Hippocampal formation (tissue), 2 donors: ENCODE data around the gene SLC1A7.

Source experiments
- DNase-seq, 2 donors: peaks; one replicate each; lab custom pipeline; 2025; lab: John Stamatoyannopoulos, UW

The SLC1A7 gene

DNA sequence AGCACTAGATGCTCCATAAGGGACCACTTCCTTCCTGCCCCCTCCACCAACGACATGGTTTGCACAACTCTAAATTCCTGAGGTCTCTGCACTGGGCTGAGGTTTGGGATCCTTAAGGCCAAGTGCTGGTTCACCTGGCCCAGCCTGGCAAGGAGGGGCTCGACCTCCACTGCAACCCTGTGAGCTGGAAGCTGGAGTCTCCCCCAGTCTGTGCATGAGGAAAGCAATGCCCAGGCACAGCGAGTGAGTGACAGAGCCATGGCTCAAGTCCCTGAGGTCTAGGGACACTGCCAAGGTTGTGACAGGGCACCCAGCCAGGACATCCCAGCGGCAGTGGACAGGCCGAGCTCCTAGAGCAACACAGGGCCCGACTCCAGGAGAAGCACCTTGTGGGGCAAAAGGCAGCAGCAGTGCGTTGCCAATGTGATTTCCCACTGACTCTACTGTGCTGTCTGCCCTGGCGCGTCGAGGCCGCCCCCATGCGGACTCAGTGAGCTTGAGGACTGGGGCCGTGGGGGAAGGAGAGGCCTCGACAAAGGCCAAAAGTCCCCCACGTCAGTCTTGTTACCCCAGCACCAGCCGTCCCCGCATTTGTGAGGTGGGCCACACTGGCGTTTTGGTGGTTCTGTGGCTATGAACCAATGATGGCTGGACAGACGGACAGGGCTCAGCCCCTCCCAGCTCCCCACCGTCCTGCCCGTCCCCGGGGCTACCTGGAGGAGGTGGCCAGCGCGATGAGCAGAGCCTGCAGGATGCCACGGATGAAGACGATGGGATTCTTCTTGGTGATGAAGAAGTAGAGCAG, 50.4 kb downstream of the SLC1A7 start:
- no peak for DNase-seq

DNA sequence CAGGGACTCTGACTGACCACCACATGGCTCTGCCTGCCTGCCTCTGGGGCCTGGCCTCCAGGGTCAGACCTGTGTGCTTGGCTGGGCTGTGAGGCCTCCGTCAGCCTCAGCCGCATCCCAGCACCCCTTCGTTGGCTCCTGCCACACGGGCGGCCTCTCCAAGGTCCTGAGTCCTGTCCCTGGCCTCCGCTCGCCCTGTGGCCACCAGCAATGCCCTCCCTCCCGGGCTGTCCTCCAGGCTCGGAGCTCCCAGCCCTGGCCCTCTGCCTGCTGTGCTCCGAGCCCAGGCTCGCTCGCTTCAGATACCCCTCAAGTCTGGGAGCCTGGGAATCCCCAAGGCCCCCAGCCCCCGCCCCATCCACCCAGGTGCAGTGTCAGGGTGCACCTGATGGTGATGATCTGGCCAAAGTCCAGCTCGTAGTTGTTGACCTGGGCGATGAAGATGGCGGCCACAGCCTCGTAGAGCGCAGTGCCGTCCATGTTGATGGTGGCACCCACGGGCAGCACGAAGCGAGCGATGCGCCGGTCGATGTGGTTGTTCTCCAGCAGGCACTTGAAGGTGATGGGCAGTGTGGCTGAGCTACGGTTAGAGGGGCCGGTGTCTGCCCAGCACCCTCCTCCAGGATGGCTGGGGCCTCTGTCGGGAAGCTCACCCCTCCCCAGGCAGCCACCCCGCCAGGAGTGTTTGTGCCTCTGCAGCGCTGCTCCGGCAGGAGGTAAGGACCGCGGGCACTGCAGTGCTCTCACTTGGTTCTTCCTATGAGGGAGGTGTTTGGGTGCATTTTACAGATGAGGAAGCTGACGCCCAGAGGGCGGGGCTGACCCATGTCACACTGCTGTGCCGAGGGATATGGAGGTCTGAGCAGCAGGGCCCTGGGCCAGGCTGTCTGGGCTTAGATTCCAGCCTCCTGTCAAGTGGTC, 52.0 kb downstream of the SLC1A7 start:
- DNase-seq = no peak

DNA sequence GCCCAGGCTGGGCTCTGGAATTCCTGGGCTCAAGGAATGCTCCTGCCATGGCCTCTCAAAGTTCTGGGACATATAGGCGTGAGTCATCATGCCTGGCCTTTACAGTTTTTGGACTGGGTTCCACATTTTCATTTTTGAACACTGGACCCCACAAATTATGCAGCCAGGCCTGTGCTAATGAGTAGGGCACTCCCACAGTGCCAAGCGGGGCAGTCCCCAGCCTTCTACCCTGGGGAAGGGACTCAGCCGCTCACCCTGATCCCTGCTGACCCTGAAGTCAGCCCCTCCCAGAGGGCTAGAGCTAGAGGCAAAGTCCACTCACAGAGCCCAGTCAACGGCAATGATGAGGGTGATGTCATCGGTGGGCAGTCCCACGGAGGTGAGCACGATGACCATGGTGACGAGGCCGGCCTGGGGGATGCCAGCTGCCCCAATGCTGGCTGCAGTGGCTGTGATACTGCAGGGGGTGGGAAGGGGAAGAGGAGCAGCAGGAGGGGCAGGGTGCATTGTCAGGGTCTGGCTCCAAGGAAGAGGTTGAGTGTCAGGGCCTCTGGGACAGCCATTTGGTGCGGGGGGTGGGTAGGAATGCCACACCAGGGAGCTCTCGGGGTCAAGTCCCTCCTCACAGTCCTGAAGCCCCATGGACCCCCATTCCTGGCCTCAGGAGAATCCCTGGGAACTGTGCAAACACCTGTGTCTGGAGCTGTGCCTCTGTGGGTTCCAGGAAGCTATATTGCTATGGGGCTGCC, 52.8 kb downstream of the SLC1A7 start:
- DNase-seq = no peak

DNA sequence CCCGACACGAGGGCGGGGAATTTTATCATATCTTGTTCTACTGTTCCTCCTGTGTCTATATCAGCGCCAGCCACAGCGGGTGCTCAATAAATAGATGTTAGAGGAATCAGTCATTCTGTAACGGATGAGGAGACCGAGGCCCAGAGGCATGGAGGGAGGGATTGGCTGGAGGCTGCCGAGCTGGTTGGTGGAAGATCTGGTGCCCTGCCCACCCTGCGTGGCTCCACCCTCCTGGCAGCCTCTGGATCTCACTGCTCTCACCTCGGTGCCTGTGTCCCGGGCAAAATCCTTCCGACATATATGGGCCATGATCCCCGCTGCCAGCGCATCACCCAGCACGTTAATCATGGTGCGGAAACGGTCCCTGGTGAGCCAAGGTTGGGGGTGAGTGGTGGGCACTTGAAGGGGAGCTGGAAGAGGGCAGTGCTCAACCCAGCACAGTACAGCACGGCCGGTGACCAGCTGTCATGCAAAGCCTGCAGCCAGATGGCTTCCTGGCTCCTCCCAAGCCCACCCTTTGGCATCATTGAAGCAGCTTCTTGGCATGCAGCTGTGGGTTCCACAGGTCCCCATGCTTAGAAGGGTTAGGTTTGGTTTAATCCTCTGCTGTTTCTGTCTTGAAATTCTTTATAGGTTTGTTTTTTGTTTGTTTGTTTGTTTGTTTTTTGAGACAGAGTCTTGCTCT, 53.7 kb downstream of the SLC1A7 start:
- no peak for DNase-seq

DNA sequence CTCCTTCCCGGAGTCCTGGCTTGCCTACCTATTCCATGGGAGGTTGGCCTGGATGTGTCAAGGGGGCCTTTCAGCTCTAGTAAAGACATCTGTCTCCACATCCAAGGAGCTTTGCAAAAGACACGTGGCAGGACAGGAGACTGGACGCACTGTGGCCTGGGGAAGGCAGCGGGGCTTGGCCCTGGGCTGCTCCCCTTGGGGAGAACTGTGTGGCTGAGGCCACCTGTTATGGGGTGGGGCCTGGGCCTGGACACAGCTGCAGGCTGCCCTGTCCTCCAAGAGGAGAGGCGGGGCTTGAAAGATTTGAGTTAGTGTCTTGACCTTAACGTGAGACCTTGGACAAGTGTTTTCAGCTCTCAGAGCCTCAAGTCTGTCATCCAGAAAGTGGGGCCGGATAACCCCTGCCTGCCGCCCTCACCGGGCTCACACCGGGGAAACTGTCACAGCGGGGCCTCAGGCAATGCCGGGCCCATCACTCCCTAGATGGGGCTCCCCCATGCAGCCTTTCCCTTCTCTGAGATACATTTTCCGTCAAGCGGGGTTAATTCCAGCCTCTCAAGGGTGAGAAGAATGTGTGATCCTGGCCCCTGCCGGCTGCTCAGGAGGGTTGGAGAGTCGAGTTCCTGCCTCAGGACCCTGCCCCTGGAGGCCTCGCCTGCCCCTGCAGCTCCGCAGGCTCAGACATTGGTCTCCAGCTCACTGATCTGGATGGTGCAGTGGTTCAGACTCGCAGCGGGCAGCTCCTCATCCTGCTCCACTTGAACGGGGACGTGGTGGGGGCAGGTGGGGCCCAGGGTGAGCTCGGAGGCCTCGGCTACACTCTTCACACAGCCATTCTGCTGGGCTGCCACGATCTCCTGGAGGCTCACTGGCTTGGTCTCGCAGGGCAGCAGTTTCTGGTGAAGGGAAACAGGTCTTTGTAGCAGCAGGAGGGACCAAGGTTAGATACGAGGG, 54.8 kb downstream of the SLC1A7 start:
- DNase-seq = no peak

DNA sequence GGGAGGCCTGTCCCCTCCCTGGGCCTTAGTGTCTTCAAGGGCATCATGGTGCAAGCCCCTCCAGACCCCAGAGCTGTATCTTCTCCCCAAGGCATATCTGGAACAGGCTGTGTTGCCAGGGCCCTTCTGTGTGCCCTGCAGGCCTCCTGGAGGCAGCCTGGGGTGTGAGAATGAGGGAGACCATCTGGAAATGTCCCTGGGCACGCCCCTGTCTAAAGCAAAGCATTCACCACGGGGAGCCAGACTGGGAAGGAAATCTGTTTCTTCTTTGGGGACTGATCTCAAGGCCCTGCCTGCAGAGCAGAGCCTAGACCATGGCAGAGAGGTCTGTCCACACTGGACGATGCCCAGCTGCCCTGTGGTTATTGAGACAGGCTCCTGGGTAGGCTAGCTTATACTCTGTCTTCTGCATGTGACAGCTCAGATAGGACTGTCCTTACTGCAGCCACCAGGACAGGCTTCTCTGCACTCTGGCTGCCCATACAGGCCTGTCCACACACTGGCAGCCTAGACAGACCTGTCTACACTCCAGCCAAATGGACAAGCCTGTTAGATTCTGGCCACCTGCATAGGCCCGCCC, 55.9 kb downstream of the SLC1A7 start:
- no peak for DNase-seq

DNA sequence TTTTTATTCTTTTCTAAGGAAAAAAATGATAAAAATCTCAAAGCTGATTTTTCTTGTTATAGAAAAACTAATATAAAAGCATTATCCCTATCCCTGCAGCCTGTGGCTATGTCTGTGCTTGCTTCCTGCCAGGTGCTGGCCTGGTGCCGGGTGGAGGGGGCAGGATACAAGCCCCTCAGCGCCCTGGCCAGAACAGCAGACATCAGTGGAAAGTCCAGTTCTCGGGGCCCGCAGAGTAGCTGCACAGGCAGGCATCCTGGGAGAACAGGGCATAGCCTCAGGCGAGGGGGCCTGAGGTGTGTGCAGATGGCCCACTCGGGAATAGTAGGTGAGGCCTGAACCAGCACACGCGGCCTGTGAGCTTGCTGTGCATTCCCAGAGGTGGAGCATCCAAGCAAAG, 57.0 kb downstream of the SLC1A7 start:
- DNase-seq = no peak

DNA sequence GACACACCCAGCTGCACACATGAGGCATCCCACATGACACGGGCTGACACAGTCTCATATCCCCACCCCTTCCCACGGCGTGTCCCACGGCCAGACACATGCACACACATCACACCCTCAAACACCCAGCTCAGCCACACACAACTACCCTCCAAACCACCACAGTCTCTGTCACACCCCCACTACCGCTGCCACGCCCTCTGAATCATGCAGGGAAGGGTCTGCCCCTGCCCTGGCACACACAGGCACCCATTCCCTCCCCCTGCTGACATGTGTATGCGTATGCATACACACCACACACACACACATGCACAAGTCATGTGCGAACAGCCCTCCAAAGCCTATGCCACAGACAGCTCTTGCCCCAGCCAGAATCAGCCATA, 57.9 kb downstream of the SLC1A7 start:
- DNase-seq = no peak

DNA sequence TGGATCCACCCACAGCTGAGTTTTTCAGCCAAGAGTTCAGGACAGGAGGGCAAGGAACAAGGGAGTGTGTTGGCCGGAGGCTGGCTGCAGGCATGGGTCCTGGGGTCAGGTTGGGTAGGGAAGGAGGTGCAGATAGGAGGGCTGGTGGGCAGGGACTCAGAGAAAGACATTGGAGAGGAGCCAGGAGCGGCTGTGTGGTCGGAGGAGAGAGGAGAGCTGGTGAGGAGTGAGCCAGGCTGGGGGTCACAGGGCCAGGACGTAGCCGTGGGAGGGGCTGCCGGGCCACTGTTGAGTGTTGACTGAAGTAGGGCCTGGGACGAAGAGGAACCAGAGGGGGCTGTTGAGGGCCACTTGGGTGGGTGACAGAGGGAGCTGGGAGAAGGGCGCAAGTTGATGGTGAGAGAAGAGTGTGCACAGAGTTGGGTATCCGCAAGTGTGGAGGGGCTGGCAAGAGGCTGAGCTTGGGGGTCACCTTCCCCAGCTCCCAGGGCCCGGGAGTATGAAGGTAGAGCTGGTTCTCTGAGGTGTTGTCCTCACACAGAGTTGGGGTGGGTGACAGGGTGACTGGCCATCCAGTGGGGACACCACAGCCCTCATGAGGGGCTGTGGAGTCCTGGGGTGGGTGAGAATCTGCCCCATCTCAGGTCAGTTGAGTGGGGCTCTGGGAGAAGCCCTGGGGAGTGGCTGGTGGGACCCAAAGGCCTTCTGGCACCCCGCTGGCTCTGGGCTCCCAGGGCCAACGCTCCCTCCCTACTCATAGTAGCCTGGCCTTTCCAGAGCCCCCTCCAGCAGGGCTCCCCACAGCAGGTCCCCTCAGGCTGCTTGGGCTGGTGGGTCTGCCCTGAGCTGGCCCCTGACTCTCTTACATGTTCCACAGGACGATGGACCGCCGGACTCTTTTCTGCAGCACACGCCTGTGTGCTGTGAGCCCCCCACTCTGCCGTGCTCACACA, 58.5 kb downstream of the SLC1A7 start:
- DNase-seq = no peak

DNA sequence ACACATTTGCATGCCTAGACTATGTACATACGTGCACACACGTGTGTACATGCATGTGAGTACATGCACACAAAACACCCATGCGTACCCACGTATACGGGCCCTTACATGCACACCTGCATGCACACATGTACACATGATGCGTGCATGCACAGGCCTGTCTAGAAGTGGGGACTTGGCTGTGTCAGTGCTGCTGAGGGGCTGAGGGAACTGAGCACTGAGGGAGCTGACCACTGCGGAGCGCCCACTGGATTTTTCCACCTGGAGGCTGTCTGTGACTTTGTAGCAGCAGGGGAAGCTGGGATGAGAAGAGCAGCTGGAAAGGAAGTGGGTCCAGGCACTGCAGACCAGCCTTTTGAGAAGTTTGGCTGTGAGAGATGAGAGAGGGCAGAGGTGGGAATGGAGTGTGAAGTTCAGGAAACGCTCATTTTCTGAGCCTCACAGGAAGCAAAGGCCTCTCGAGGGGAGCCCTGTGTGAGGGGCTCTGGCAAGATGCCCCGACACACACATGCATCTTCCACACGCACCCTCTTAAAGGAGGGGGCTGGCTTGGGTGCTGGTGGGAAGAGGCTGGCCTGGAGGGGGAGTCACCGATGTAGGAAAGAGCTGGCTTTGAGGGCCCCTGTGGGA, 59.5 kb downstream of the SLC1A7 start:
- DNase-seq = no peak

DNA sequence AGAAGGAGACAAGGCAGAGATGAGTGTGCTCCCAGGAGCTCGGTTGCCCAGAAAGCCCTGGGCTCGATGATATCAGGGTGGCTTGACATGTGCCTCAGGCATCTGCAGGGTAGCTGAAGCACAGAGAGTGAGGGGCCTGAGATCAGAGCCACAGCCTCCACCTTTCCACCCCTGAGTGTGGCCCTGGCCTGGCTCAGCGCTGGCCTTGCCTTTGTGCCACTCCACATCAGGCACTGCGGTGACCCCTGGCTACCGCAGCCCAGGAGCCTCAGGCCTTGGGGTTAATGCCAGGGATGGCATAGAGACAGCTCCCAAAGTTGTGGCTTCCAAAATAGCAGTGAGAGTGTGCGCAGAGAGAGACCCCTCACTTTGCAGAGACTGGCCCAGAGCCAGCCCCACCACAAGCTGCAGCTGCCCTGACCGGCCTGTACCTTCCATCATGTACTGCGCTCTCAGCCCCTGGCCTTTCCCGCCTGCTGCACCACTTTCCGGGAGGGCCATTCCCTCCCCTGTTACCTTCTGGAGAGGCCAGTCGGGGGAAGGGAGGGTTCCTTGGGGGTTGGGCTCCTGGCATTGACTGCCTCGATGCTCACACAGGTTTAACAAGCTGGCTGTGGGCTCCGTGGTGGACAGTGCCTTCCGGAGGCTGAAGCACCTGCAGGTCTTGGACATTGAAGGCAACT, 60.9 kb downstream of the SLC1A7 start:
- no peak for DNase-seq

DNA sequence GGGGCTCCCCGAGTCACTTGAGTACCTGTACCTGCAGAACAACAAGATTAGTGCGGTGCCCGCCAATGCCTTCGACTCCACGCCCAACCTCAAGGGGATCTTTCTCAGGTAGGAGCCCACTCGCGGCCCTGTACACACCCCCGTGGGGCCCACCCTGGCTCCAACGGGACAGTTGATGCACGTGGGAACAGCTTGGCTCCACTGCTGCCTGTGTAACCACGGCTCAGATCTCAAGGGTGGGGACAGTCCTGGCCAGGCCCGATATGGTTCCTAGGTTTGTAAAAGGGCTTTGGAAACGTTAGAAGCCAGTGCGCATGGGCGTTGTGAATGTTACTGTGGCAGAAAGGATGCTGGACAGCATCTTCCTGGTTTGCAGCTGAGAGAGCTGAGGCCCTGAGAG, 61.7 kb downstream of the SLC1A7 start:
- DNase-seq = no peak

DNA sequence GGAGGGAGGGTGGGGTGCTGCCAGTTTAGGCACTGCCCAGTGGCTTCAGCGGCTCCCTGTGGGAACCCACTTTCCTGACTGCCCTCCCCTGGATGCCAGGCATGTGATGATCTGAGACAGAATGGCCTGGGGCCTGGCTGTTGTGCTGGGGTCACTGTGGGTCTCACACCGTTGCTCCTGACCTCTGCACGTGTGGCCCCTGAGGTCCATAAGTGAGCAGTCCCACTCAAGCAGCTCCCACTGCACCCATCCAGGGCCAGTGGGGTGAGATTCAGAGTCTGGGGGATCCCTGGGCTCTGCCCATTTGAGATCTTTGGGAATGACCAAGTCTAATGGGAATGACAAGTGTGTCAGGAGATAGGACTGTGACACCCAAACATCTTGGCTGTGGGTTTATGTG, 62.4 kb downstream of the SLC1A7 start:
- no peak for DNase-seq

DNA sequence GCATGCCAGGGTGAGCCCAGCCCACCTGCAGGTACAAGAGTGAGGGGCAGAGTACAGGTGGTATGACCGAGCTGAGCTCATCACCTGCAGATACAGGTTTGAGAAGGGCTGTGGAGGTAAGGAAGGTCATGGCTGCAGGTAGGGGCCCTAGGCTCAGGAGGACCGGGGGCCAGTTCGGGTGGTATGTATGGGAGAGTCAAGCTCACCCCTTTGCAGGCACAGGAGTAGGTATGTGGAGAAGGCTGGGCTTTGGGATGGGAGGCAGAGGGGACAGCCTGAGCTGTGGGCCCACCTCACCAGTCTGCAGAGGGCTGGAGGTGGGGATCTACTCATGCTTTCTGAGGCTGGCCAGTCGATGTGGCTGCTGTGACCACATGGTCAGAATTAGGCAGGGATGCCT, 63.2 kb downstream of the SLC1A7 start:
- DNase-seq = no peak

DNA sequence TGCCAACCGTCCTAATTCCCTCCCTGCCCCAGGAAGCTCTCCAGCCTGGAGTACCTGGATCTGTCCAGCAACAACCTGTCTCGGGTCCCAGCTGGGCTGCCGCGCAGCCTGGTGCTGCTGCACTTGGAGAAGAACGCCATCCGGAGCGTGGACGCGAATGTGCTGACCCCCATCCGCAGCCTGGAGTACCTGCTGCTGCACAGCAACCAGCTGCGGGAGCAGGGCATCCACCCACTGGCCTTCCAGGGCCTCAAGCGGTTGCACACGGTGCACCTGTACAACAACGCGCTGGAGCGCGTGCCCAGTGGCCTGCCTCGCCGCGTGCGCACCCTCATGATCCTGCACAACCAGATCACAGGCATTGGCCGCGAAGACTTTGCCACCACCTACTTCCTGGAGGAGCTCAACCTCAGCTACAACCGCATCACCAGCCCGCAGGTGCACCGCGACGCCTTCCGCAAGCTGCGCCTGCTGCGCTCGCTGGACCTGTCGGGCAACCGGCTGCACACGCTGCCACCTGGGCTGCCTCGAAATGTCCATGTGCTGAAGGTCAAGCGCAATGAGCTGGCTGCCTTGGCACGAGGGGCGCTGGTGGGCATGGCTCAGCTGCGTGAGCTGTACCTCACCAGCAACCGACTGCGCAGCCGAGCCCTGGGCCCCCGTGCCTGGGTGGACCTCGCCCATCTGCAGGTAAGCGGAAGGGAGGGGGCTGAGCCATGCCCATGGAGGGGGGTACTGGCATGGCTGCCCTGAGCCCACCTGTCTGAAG, 63.9 kb downstream of the SLC1A7 start:
- DNase-seq = no peak

DNA sequence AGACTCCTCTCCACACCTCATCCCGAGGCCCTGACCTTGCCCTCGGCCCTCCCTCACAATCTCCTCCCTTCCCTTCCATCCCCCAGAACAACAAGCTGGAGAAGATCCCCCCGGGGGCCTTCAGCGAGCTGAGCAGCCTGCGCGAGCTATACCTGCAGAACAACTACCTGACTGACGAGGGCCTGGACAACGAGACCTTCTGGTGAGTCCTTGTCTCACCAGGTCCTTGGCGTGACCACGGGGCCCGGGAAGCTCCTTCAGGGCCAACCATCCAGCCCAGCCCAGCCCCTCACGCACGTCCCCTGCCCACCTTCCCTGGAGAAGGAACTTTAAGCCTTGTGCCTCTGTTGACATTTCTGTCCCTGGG, 64.9 kb downstream of the SLC1A7 start:
- no peak for DNase-seq
